Endothelial cell of umbilical vein (primary cell): ENCODE data around the gene GALK2. TPM values are rescaled to one million over a fixed set of nuclear protein-coding genes. Genes with fewer than 3 reads are reported as not detected.

Source experiments
- BruUV-seq: library from RNA; stranded (reverse); fragments of 400-500 nt; replicated peaks from 2 replicates; lab custom pipeline; 2021; lab: Mats Ljungman, UMichigan
- CTCF ChIA-PET: fragments of 300-600, 350-600 bp; sonication (Branson Sonifier 250); formaldehyde crosslinking; loops from one replicate; lab custom pipeline; 2021; ENCODE audit warnings: antibody characterized with exemption, inconsistent platforms; lab: Charles Lee
- POLR2A ChIA-PET: fragments of 300-600, 350-600 bp; sonication (Branson Sonifier 250); formaldehyde crosslinking; loops from one replicate; lab custom pipeline; 2021; ENCODE audit warnings: antibody characterized with exemption, inconsistent platforms; lab: Charles Lee
- DNase-seq: peaks from one replicate; pipeline ENCODE4 v3.0.0-alpha.2; 2011; ENCODE audit warnings: low read depth, low spot score
- FAIRE-seq: peaks from 2 replicates; lab custom pipeline; 2011; peaks lifted over from hg19 to GRCh38; lab: Jason Lieb, UNC
- H2AFZ ChIP-seq: 2 replicates; pipeline ENCODE4 v1.6.0; 2012; ENCODE audit warnings: low read depth, low read length, control low read depth, inconsistent platforms
- H3K27ac ChIP-seq: 2 replicates; pipeline ENCODE4 v1.5.1; 2011; ENCODE audit warnings: low read depth, mild to moderate bottlenecking, control low read depth, low read length, moderate library complexity; ENCODE audit not compliant: insufficient read depth
- H3K27me3 ChIP-seq, 2 experiments: 2 replicates each; pipeline versions ENCODE4 v1.6.0 to v1.6.1; 2011; ENCODE audit warnings: low read length in 2 of 2, mixed read lengths in 1 of 2; ENCODE audit not compliant: control insufficient read depth in 2 of 2, insufficient read depth in 2 of 2
- H3K36me3 ChIP-seq, 2 experiments: 2 replicates in 1 of 2; 3 replicates in 1 of 2; pipeline ENCODE4 v1.5.1; 2011; ENCODE audit warnings: low read length in 2 of 2, mild to moderate bottlenecking in 1 of 2, moderate library complexity in 1 of 2; ENCODE audit not compliant: control insufficient read depth in 2 of 2, insufficient read depth in 2 of 2; ENCODE audit errors: extremely low read depth in 1 of 2
- H3K4me1 ChIP-seq: 3 replicates; pipeline ENCODE4 v1.5.1; 2011; ENCODE audit warnings: mild to moderate bottlenecking, low read length; ENCODE audit not compliant: control insufficient read depth, insufficient read depth; ENCODE audit errors: extremely low read depth
- H3K4me2 ChIP-seq: 2 replicates; pipeline ENCODE4 v1.6.1; 2011; ENCODE audit warnings: low read length, control low read depth, mixed read lengths; ENCODE audit not compliant: insufficient read depth
- H3K4me3 ChIP-seq, 3 experiments: fragments of 200-600 bp in 1 of 3; sonication (generic), shearing (Covaris generic) in 1 of 3; replicated peaks in 1 of 3; 2 replicates each; pipeline ENCODE4 v1.5.1; 2011 to 2016; ENCODE audit warnings: control low read depth in 3 of 3, low read length in 3 of 3, mild to moderate bottlenecking in 2 of 3, inconsistent platforms in 1 of 3, low read depth in 1 of 3, moderate library complexity in 1 of 3; ENCODE audit not compliant: insufficient read depth in 1 of 3
- H3K79me2 ChIP-seq: 2 replicates; pipeline ENCODE4 v1.6.0; 2012; ENCODE audit warnings: low read length, inconsistent platforms; ENCODE audit not compliant: control insufficient read depth, insufficient read depth
- H3K9ac ChIP-seq: replicated peaks from 2 replicates; pipeline ENCODE3; 2011; ENCODE audit warnings: low read length, control low read depth; ENCODE audit not compliant: insufficient read depth; ENCODE audit errors: extremely low read depth
- H3K9me1 ChIP-seq: replicated peaks from 3 replicates; pipeline ENCODE4 v1.6.0; 2011; ENCODE audit warnings: mild to moderate bottlenecking, low read length; ENCODE audit not compliant: control insufficient read depth, insufficient read depth; ENCODE audit errors: extremely low read depth
- H3K9me3 ChIP-seq: replicated peaks from 2 replicates; pipeline ENCODE4 v1.5.1; 2012; ENCODE audit warnings: low read length, inconsistent platforms; ENCODE audit not compliant: control insufficient read depth, insufficient read depth
- H4K20me1 ChIP-seq: replicated peaks from 2 replicates; pipeline ENCODE3; 2011; ENCODE audit warnings: mild to moderate bottlenecking, low read length; ENCODE audit not compliant: control insufficient read depth, insufficient read depth; ENCODE audit errors: extremely low read depth
- EZH2 ChIP-seq: IDR thresholded peaks from 2 replicates; pipeline ENCODE4 v1.6.1; 2012; ENCODE audit warnings: borderline replicate concordance, low read depth, mild to moderate bottlenecking, moderate library complexity, low read length, inconsistent platforms; ENCODE audit not compliant: severe bottlenecking
- FOS ChIP-seq: IDR thresholded peaks from 2 replicates; pipeline ENCODE4 v1.6.1; 2011; ENCODE audit warnings: mild to moderate bottlenecking, low read length, moderate library complexity, borderline replicate concordance; ENCODE audit not compliant: insufficient read depth
- GATA2 ChIP-seq: IDR thresholded peaks from 2 replicates; pipeline ENCODE4 v1.7.0; 2011; ENCODE audit warnings: low read depth, mild to moderate bottlenecking, moderate library complexity, mixed read lengths, low read length; ENCODE audit not compliant: insufficient read length, insufficient read depth
- JUN ChIP-seq: IDR thresholded peaks from 2 replicates; pipeline ENCODE4 v1.6.1; 2011; ENCODE audit warnings: borderline replicate concordance, low read depth; ENCODE audit not compliant: insufficient read length, insufficient read depth
- MYC ChIP-seq: IDR thresholded peaks from one replicate; pipeline ENCODE4 v1.6.1; 2011; ENCODE audit warnings: mild to moderate bottlenecking, low read depth, low read length
- POLR2A ChIP-seq: IDR thresholded peaks from 2 replicates; pipeline ENCODE4 v1.6.1; 2012; ENCODE audit warnings: low read depth, mild to moderate bottlenecking, control low read depth, low read length
- POLR2AphosphoS5 ChIP-seq: IDR thresholded peaks from 2 replicates; pipeline ENCODE4 v1.6.1; 2012; ENCODE audit warnings: low read depth, mild to moderate bottlenecking, control low read depth, low read length, moderate library complexity; ENCODE audit not compliant: insufficient read depth
- dilution Hi-C: fragments of 300-500 bp; cut with MboI; formaldehyde crosslinking; loops from one replicate; pipeline ENCODE4 v1.15.0; 2019; ENCODE audit warnings: low sequenced_read_pairs; ENCODE audit not compliant: extremely low pct_ligation_motif_present
- intact Hi-C: fragments of 100-400 bp; cut with micrococcal nuclease; formaldehyde crosslinking; loops from one replicate; pipeline ENCODE4 v1.10.0; 2022
- polyA plus RNA-seq, 4 experiments: library from polyadenylated mRNA; depleted of rRNA in 3 of 4; stranded (reverse) in 3 of 4; unstranded in 1 of 4; fragments of >200 nt; gene quantifications; 2 replicates each; pipeline versions ENCODE4 v1.2.1 to v1.2.3, GENCODE V29; 2011 to 2012; ENCODE audit warnings: missing spikeins in 1 of 4
- total RNA-seq: library from RNA; stranded (reverse); gene quantifications from 2 replicates; pipeline ENCODE4 v1.2.3, GENCODE V29; 2021
- TF ChIP-seq, protein P1 (sequence below): IDR thresholded peaks from 2 replicates; pipeline ENCODE4 v1.6.1; 2011; ENCODE audit not compliant: insufficient read depth, insufficient read length
- TF ChIP-seq, protein P2 (sequence below), 2 donors: IDR thresholded peaks; 1 replicate in 1 of 2; 2 replicates in 1 of 2; pipeline ENCODE4 v1.5.1; 2011; ENCODE audit warnings: low read length in 2 of 2, mild to moderate bottlenecking in 2 of 2, moderate library complexity in 2 of 2, control low read depth in 1 of 2, inconsistent platforms in 1 of 2, low read depth in 1 of 2; ENCODE audit not compliant: insufficient read depth in 1 of 2; ENCODE audit errors: extremely low read depth in 1 of 2

The GALK2 gene
- total and polyA plus RNA-seq, 2 donors (not counting 3 experiments of a cell fraction or from before 2014, with no cell fraction given), result 19.9 to 31.3 TPM

GRCh38 chr15:49148727-49149126 lies 21.3 kb upstream of the GALK2 start:
- Histone ChIP-seq H3K9ac (no peak overlapping the region), H3K27ac (no peak overlapping the region), H3K36me3 (peaks cover 0 to 8% of the 10 kb centered on the region in 2 experiments), H3K4me1 (peaks cover 15% of the 10 kb centered on the region), H3K79me2 (peaks cover 90% of the 10 kb centered on the region), H3K9me1 (no peaks in the 10 kb centered on the region), H3K4me2 (no peak overlapping the region), H3K27me3 (no peaks in the 10 kb centered on the region), H2AFZ (no peak overlapping the region), H4K20me1 (peaks cover 13% of the 10 kb centered on the region), H3K4me3 (no peak overlapping the region), H3K9me3 (no peaks in the 10 kb centered on the region)
- no TSS peak for BruUV-seq
- FAIRE-seq (no peak), DNase-seq (no peak)
- CTCF ChIA-PET, result interaction anchor here (5.2 kb wide), 1 partner anchor 289 kb away, joined by 181 read pairs; no protein-coding TSS in a partner anchor
- dilution Hi-C loops (no loop called here), intact Hi-C loops (no loop called here)
- TF ChIP-seq POLR2A (no peak), FOS (no peak), POLR2AphosphoS5 (no peak)
- POLR2A ChIA-PET, result no interaction called here

- Histone ChIP-seq H3K27me3 (no peaks in the 10 kb centered on the region), H2AFZ (no peak overlapping the region), H3K79me2 (peaks cover 94% of the 10 kb centered on the region), H3K27ac (no peak overlapping the region), H3K9me1 (no peaks in the 10 kb centered on the region), H3K9me3 (no peaks in the 10 kb centered on the region), H3K4me3 (no peak overlapping the region), H3K4me1 (peaks cover 20% of the 10 kb centered on the region), H3K9ac (no peak overlapping the region), H4K20me1 (peaks cover 16% of the 10 kb centered on the region), H3K36me3 (peaks cover 0 to 5% of the 10 kb centered on the region in 2 experiments), H3K4me2 (no peak overlapping the region)
- ChIA-PET POLR2A (no interaction called here), CTCF (no interaction called here)
- BruUV-seq, result no TSS peak
- FAIRE-seq, result no peak
- DNase-seq, result no peak
- intact Hi-C loops, result loop anchor here (10.0 kb wide), 1 partner anchor 993 kb away; no protein-coding TSS in a partner anchor
- dilution Hi-C loops, result no loop called here
- TF ChIP-seq MYC (no peak), GATA2 (no peak), FOS (no peak), JUN (no peak), POLR2AphosphoS5 (no peak), EZH2 (no peak), POLR2A (no peak)
- TF ChIP-seq, protein P1, sequence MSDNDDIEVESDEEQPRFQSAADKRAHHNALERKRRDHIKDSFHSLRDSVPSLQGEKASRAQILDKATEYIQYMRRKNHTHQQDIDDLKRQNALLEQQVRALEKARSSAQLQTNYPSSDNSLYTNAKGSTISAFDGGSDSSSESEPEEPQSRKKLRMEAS, result no peak
- TF ChIP-seq, protein P2, sequence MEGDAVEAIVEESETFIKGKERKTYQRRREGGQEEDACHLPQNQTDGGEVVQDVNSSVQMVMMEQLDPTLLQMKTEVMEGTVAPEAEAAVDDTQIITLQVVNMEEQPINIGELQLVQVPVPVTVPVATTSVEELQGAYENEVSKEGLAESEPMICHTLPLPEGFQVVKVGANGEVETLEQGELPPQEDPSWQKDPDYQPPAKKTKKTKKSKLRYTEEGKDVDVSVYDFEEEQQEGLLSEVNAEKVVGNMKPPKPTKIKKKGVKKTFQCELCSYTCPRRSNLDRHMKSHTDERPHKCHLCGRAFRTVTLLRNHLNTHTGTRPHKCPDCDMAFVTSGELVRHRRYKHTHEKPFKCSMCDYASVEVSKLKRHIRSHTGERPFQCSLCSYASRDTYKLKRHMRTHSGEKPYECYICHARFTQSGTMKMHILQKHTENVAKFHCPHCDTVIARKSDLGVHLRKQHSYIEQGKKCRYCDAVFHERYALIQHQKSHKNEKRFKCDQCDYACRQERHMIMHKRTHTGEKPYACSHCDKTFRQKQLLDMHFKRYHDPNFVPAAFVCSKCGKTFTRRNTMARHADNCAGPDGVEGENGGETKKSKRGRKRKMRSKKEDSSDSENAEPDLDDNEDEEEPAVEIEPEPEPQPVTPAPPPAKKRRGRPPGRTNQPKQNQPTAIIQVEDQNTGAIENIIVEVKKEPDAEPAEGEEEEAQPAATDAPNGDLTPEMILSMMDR (IDR thresholded peaks at IDR 0.05; ENCODE audit: extremely low read depth in 1 of 2, insufficient read depth in 1 of 2, low read depth in 1 of 2, low read length in 2 of 2), result no peak
Measured at GRCh38 chr15:49151831-49152230, 18.2 kb upstream of the GALK2 start.
